HEK293 (cell line): ENCODE results near the gene SP9.

Experiments
- ZEB2 ChIP-seq: fragments of 450-650 bp; formaldehyde crosslinking; IDR thresholded peaks from 2 replicates; pipeline ENCODE4 v1.5.1; 2016; ENCODE audit warnings: missing biosample characterization, missing genetic modification characterization
- ZNF239 ChIP-seq: fragments of 450-650 bp; formaldehyde crosslinking; IDR thresholded peaks from 2 replicates; pipeline ENCODE4 v1.5.1; 2016; ENCODE audit warnings: missing biosample characterization, missing genetic modification characterization
- ZNF274 ChIP-seq, 2 experiments: fragments of 200-500 bp in 1 of 2; fragments of 450-650 bp in 1 of 2; sonication (Bioruptor generic) in 1 of 2; formaldehyde crosslinking in 1 of 2; IDR thresholded peaks; 2 replicates each; pipeline versions ENCODE4 v1.5.1 to v1.6.1; 2014 to 2016; ENCODE audit warnings: borderline replicate concordance in 1 of 2, inconsistent platforms in 1 of 2, low read length in 1 of 2, missing biosample characterization in 1 of 2, missing genetic modification characterization in 1 of 2
- ZNF292 ChIP-seq: fragments of 450-650 bp; formaldehyde crosslinking; IDR thresholded peaks from 2 replicates; pipeline ENCODE4 v1.5.1; 2016; ENCODE audit warnings: low read depth, missing biosample characterization, missing genetic modification characterization, borderline replicate concordance
- ZNF416 ChIP-seq: fragments of 450-650 bp; formaldehyde crosslinking; IDR thresholded peaks from 2 replicates; pipeline ENCODE4 v1.5.1; 2016; ENCODE audit warnings: missing biosample characterization, missing genetic modification characterization
- ZNF777 ChIP-seq: fragments of 450-650 bp; formaldehyde crosslinking; IDR thresholded peaks from 2 replicates; pipeline ENCODE4 v1.5.1; 2017; ENCODE audit warnings: missing biosample characterization, missing genetic modification characterization, borderline replicate concordance
- TF ChIP-seq, protein P1 (sequence below): fragments of 450-650 bp; formaldehyde crosslinking; IDR thresholded peaks from 2 replicates; pipeline ENCODE4 v1.5.1; 2016; ENCODE audit warnings: missing biosample characterization, missing genetic modification characterization

DNA sequence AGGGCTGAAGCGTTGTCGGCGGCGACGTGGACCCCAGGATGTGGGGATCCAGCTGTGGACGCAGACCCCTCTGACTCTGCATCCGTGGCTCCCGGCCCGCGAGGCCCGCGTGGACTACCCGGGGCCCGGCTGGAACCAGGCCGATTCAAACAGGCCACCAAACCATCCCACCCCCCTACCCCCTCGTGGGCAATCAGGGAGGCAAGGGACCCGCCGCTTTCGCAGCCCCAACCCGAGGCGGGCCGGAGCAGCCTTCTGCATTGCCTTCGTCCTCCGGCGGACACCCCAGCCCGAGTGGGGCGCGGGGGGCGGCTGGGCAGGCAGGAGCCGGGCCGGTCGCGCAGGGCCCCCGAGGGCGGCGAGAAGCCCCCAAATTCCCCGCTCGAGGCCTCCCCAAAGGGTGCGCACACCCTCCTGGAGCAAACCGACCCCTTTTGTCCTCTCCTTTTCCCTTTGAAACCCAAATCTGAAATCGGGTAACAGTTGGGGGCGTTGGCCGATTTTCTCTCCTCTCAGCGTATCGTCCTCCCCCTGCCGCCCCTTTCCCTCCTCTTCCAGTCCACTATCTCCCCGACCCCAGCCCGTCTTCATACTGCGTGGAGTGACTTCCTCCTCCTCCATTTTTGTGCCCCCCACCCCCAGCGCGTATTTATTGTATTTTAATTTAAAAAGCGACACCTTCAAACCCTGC, 7.4 kb downstream of the SP9 start:
- TF ChIP-seq, protein P1, sequence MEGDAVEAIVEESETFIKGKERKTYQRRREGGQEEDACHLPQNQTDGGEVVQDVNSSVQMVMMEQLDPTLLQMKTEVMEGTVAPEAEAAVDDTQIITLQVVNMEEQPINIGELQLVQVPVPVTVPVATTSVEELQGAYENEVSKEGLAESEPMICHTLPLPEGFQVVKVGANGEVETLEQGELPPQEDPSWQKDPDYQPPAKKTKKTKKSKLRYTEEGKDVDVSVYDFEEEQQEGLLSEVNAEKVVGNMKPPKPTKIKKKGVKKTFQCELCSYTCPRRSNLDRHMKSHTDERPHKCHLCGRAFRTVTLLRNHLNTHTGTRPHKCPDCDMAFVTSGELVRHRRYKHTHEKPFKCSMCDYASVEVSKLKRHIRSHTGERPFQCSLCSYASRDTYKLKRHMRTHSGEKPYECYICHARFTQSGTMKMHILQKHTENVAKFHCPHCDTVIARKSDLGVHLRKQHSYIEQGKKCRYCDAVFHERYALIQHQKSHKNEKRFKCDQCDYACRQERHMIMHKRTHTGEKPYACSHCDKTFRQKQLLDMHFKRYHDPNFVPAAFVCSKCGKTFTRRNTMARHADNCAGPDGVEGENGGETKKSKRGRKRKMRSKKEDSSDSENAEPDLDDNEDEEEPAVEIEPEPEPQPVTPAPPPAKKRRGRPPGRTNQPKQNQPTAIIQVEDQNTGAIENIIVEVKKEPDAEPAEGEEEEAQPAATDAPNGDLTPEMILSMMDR (tag by site-specific recombination) = no peak
- no peak for TF ChIP-seq ZNF416 (tag by site-specific recombination)
- TF ChIP-seq ZNF292 (tag by site-specific recombination) = no peak
- no peak for TF ChIP-seq ZNF239 (tag by site-specific recombination)
- no peak for TF ChIP-seq ZNF777 (tag by site-specific recombination)
- TF ChIP-seq ZEB2 (tag by site-specific recombination) = no peak
- TF ChIP-seq ZNF274 (IDR thresholded peaks at IDR 0.05; ENCODE audit: low read length) = no peak
- TF ChIP-seq ZNF274 (tag by site-specific recombination; IDR thresholded peaks at IDR 0.05; ENCODE audit: borderline replicate concordance) = no peak
